BLaER1 (cell line): ENCODE results near the gene SOS1.
"Not testable (repeated sequence)": the region's sequence is repeated elsewhere in the genome, so short reads cannot be mapped to it uniquely, and the experiment has no call there.

Experiments
- H3K27ac ChIP-seq: shearing (Covaris generic); formaldehyde crosslinking; 2 replicates; pipeline ENCODE4 v1.8.1; 2022
- H3K27me3 ChIP-seq: shearing (Covaris generic); formaldehyde crosslinking; 2 replicates; pipeline ENCODE4 v1.8.1; 2022
- H3K36me3 ChIP-seq: shearing (Covaris generic); formaldehyde crosslinking; 2 replicates; pipeline ENCODE4 v1.8.1; 2022
- H3K4me1 ChIP-seq: shearing (Covaris generic); formaldehyde crosslinking; 2 replicates; pipeline ENCODE4 v1.8.1; 2022
- H3K4me2 ChIP-seq: shearing (Covaris generic); formaldehyde crosslinking; 2 replicates; pipeline ENCODE4 v1.8.1; 2022
- H3K4me3 ChIP-seq: shearing (Covaris generic); formaldehyde crosslinking; 2 replicates; pipeline ENCODE4 v1.8.1; 2022
- H3K9ac ChIP-seq: shearing (Covaris generic); formaldehyde crosslinking; 2 replicates; pipeline ENCODE4 v1.8.1; 2022
- H3K9me3 ChIP-seq: shearing (Covaris generic); formaldehyde crosslinking; 2 replicates; pipeline ENCODE4 v1.8.1; 2022
- H4K20me1 ChIP-seq: shearing (Covaris generic); formaldehyde crosslinking; 2 replicates; pipeline ENCODE4 v1.8.1; 2022
- Cebpa-rat ChIP-seq: shearing (Covaris generic); IDR thresholded peaks from 2 replicates; pipeline ENCODE4 v1.8.1; 2022

The SOS1 gene

GRCh38 chr2:38945372-38945771, 175.5 kb downstream of the SOS1 start:
- H3K4me1 ChIP-seq, result no peaks in the 10 kb centered on the region
- no peaks in the 10 kb centered on the region for H3K27me3 ChIP-seq
- no peak overlapping the region for H3K4me3 ChIP-seq
- no peaks in the 10 kb centered on the region for H4K20me1 ChIP-seq
- no peaks in the 10 kb centered on the region for H3K9me3 ChIP-seq
- H3K36me3 ChIP-seq, result no peaks in the 10 kb centered on the region
- no peak for TF ChIP-seq Cebpa-rat
- H3K4me2 ChIP-seq, result no peak overlapping the region
- H3K27ac ChIP-seq, result no peak overlapping the region
- no peak overlapping the region for H3K9ac ChIP-seq

DNA sequence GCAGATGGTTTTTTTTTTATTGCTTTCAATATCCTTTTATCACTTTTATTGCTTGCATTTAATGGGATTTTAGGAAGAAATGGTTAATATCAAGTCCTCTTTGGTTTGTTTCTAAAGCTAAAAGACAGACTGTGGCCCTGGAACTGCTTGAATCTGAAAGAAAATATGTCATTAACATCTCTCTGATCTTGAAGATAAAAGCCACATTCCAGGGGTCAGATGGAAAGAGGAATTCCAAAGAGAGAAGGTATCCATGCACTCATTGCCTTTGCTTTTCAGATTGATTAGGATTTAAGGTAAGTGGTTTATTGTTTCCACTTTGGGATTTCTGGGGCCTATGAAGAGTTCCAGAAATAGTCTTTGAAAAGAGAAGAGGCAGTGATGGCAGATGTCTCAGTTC, 177.1 kb downstream of the SOS1 start:
- Histone ChIP-seq H3K27me3 (no peaks in the 10 kb centered on the region), H3K4me1 (no peaks in the 10 kb centered on the region), H3K4me3 (no peak overlapping the region), H3K27ac (no peak overlapping the region), H4K20me1 (no peaks in the 10 kb centered on the region), H3K9me3 (no peaks in the 10 kb centered on the region), H3K4me2 (no peak overlapping the region), H3K36me3 (no peaks in the 10 kb centered on the region), H3K9ac (no peak overlapping the region)
- no peak for TF ChIP-seq Cebpa-rat

GRCh38 chr2:38940746-38941145, 180.1 kb downstream of the SOS1 start:
- Histone ChIP-seq H3K27me3 (no peaks in the 10 kb centered on the region), H3K4me2 (no peak overlapping the region), H3K9me3 (no peaks in the 10 kb centered on the region), H3K4me3 (no peak overlapping the region), H3K27ac (no peak overlapping the region), H3K4me1 (no peaks in the 10 kb centered on the region), H3K9ac (no peak overlapping the region), H4K20me1 (no peaks in the 10 kb centered on the region), H3K36me3 (no peaks in the 10 kb centered on the region)
- TF ChIP-seq Cebpa-rat, result no peak

DNA sequence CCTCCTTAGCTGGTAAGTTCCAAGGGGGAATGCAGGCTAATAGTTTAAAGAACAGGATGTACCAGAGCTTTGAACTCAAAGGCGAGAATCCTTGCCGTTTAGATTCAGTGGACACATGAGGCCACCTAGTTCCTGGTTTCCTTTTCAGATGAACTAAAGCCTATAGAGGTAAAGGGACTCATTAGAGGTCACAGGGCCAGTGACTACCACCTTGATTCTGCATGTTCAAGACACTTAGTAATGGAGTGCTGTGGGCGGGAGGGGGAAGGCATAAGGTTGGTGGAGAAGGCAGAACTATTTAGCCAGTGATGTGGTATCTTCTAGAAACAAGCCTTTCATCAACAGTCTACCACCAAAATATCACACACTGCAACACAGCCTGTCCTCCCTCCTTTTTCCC, 183.3 kb downstream of the SOS1 start:
- no peak for TF ChIP-seq Cebpa-rat
- no peaks in the 10 kb centered on the region for H4K20me1 ChIP-seq
- no peak overlapping the region for H3K4me2 ChIP-seq
- 0 out of 2 replicates have a peak, but pooled peaks cover 4% of the 10 kb centered on the region for H3K4me1 ChIP-seq
- no peak overlapping the region for H3K9ac ChIP-seq
- H3K27me3 ChIP-seq, result no peaks in the 10 kb centered on the region
- no peaks in the 10 kb centered on the region for H3K9me3 ChIP-seq
- H3K36me3 ChIP-seq, result no peaks in the 10 kb centered on the region
- H3K4me3 ChIP-seq, result no peak overlapping the region
- no peak overlapping the region for H3K27ac ChIP-seq

DNA sequence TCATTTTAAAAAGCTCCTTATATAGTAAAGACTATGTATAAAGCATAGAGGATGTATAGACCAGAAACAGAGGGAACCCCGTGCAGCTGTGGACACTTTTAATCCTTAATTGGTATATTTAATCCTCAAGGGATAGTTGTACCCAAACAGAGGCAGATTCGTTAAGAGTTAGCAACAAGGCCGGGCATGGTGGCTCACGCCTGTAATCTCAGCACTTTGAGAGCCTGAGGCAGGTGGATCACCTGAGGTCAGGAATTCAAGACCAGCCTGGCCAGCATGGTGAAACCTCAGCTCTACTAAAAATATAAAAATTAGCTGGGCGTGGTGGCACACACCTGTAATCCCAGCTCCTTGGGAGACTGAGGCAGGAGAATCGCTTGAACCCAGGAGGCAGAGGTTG, 184.3 kb downstream of the SOS1 start:
- not testable (repeated sequence) for H3K27me3 ChIP-seq, H4K20me1 ChIP-seq, H3K27ac ChIP-seq, H3K36me3 ChIP-seq, H3K4me3 ChIP-seq, H3K9me3 ChIP-seq, H3K4me2 ChIP-seq, H3K9ac ChIP-seq, H3K4me1 ChIP-seq

GRCh38 chr2:38935568-38936172, 185.2 kb downstream of the SOS1 start:
- no peak overlapping the region for H3K4me2 ChIP-seq
- H3K4me1 ChIP-seq, result 0 out of 2 replicates have a peak, but pooled peaks cover 4% of the 10 kb centered on the region
- TF ChIP-seq Cebpa-rat, result no peak
- H3K4me3 ChIP-seq, result no peak overlapping the region
- no peaks in the 10 kb centered on the region for H3K9me3 ChIP-seq
- H3K27me3 ChIP-seq, result no peaks in the 10 kb centered on the region
- no peaks in the 10 kb centered on the region for H4K20me1 ChIP-seq
- no peaks in the 10 kb centered on the region for H3K36me3 ChIP-seq
- H3K9ac ChIP-seq, result no peak overlapping the region
- H3K27ac ChIP-seq, result no peak overlapping the region

DNA sequence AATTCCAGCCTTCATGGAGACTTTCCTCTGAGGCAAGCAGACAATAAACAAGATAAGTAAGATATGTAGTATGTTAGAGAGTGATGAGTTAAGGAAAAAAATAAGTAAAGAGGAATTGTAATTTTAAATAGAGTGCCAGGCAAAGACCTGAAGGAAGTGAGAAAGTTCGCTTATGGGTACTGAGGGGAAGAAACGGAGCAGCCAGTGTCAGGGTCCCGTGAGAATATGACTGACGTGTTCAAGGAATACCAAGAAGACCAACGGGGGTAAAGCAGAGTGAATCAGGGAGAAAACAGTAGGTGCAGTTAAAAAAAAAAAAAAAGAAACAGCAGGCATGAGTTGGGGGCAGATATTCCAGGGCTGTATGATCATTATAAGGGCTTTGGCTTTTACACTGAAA, 186.1 kb downstream of the SOS1 start:
- no peaks in the 10 kb centered on the region for H3K36me3 ChIP-seq
- 0 out of 2 replicates have a peak overlapping the region, but pooled peaks have one; percentile 7 for H3K4me2 ChIP-seq
- 0 out of 2 replicates have a peak, but pooled peaks cover 4% of the 10 kb centered on the region for H3K4me1 ChIP-seq
- H3K27me3 ChIP-seq, result no peaks in the 10 kb centered on the region
- no peak for TF ChIP-seq Cebpa-rat
- H3K27ac ChIP-seq, result no peak overlapping the region
- no peak overlapping the region for H3K4me3 ChIP-seq
- no peak overlapping the region for H3K9ac ChIP-seq
- no peaks in the 10 kb centered on the region for H3K9me3 ChIP-seq
- no peaks in the 10 kb centered on the region for H4K20me1 ChIP-seq

DNA sequence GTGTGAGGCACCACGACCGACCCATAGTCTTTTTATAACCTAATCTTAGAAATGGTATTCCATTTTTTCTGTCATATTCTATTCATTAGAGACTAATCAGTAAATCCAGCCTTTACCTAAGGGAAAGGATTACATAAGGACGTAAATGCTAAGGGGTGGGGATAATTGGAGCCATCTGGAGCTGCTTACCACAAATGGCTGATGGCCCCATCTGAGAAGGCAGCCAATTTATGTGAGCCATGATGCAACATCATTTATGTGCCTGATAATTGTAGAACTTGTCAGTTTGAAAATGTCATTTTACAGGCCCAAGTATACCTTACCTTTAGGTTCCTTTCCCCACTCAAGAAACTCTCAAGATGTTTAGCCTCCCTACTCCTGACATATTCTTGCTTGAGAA, 187.2 kb downstream of the SOS1 start:
- Histone ChIP-seq H3K9ac (no peak overlapping the region), H3K4me3 (no peak overlapping the region), H3K27me3 (no peaks in the 10 kb centered on the region), H3K36me3 (no peaks in the 10 kb centered on the region), H3K4me1 (0 out of 2 replicates have a peak, but pooled peaks cover 4% of the 10 kb centered on the region), H4K20me1 (no peaks in the 10 kb centered on the region), H3K27ac (no peak overlapping the region), H3K9me3 (no peaks in the 10 kb centered on the region), H3K4me2 (no peak overlapping the region)
- no peak for TF ChIP-seq Cebpa-rat

GRCh38 chr2:38932586-38932985, 188.3 kb downstream of the SOS1 start:
- H3K9ac ChIP-seq, result no peak overlapping the region
- H3K4me2 ChIP-seq, result no peak overlapping the region
- H3K4me1 ChIP-seq, result 0 out of 2 replicates have a peak, but pooled peaks cover 4% of the 10 kb centered on the region
- no peaks in the 10 kb centered on the region for H3K27me3 ChIP-seq
- no peak overlapping the region for H3K27ac ChIP-seq
- TF ChIP-seq Cebpa-rat, result no peak
- H4K20me1 ChIP-seq, result no peaks in the 10 kb centered on the region
- no peaks in the 10 kb centered on the region for H3K9me3 ChIP-seq
- no peaks in the 10 kb centered on the region for H3K36me3 ChIP-seq
- no peak overlapping the region for H3K4me3 ChIP-seq
